ENCODE data around the gene SORCS2. TPM values are rescaled to one million over a fixed set of nuclear protein-coding genes. Genes with fewer than 3 reads are reported as not detected.

SORCS2 gene
- total RNA-seq, 4 donors from 2014 or later: 0.07 to 1.2 (median 0.11) TPM

- in situ Hi-C loops (cut with MboI; ENCODE audit: low sequenced_read_pairs in 4 of 4) (no loop called here), intact Hi-C loops (cut with DNase I; ENCODE audit: low total_unique reads) (no loop called here)
These were observed 500.3 kb downstream of the SORCS2 start for GRCh38 chr4:7692451-7693236.

GRCh38 chr4:7693237-7693608, 500.9 kb downstream of the SORCS2 start:
- Histone ChIP-seq H3K4me1 (no peaks in the 10 kb centered on the region), H3K4me3 (no peak overlapping the region), H3K27me3 (peaks cover 0 to 10% (median 8%) of the 10 kb centered on the region in 3 donors), H3K36me3 (no peaks in the 10 kb centered on the region), H3K9me3 (no peaks in the 10 kb centered on the region), H3K27ac (no peak overlapping the region)
- intact Hi-C loops (cut with DNase I; ENCODE audit: low total_unique reads) (no loop called here), in situ Hi-C loops (cut with MboI; ENCODE audit: low sequenced_read_pairs in 4 of 4) (no loop called here)
- TF ChIP-seq POLR2A (IDR thresholded peaks at IDR 0.05) (no peak), CTCF (IDR thresholded peaks at IDR 0.05 in 4 of 5, conservative IDR thresholded peaks at IDR 0.05 in 1 of 5) (no peak)
- ATAC-seq (no peak), DNase-seq (no peak)

More at GRCh38 chr4:7692451-7693236, 500.3 kb downstream of the SORCS2 start:
- H3K27me3 ChIP-seq: peaks cover 0 to 7% (median 5%) of the 10 kb centered on the region in 3 donors
- H3K4me3 ChIP-seq: no peak overlapping the region
- ATAC-seq: no peak
- no peaks in the 10 kb centered on the region for H3K36me3 ChIP-seq
- no peak for DNase-seq
- H3K27ac ChIP-seq: no peak overlapping the region
- no peaks in the 10 kb centered on the region for H3K9me3 ChIP-seq
- H3K4me1 ChIP-seq: no peaks in the 10 kb centered on the region
- TF ChIP-seq CTCF (IDR thresholded peaks at IDR 0.05 in 4 of 5, conservative IDR thresholded peaks at IDR 0.05 in 1 of 5): no peak
- TF ChIP-seq POLR2A (IDR thresholded peaks at IDR 0.05): no peak

- intact Hi-C loops (cut with DNase I; ENCODE audit: low total_unique reads): no loop called here
- DNase-seq (no peak), ATAC-seq (no peak)
- Histone ChIP-seq H3K4me1 (no peaks in the 10 kb centered on the region), H3K9me3 (no peaks in the 10 kb centered on the region), H3K4me3 (no peak overlapping the region), H3K36me3 (no peaks in the 10 kb centered on the region), H3K27me3 (peaks cover 0 to 13% (median 10%) of the 10 kb centered on the region in 3 donors), H3K27ac (no peak overlapping the region)
- TF ChIP-seq CTCF (IDR thresholded peaks at IDR 0.05 in 4 of 5, conservative IDR thresholded peaks at IDR 0.05 in 1 of 5) (no peak), POLR2A (IDR thresholded peaks at IDR 0.05) (no peak)
- in situ Hi-C loops (cut with MboI; ENCODE audit: low sequenced_read_pairs in 4 of 4): no loop called here
These were observed 501.4 kb downstream of the SORCS2 start for GRCh38 chr4:7693711-7694110.

GRCh38 chr4:7694324-7694723, 502.0 kb downstream of the SORCS2 start:
- no peak overlapping the region for H3K4me3 ChIP-seq
- no peaks in the 10 kb centered on the region for H3K36me3 ChIP-seq
- TF ChIP-seq CTCF (IDR thresholded peaks at IDR 0.05 in 4 of 5, conservative IDR thresholded peaks at IDR 0.05 in 1 of 5) (no peak), POLR2A (IDR thresholded peaks at IDR 0.05) (no peak)
- no peak for ATAC-seq
- in situ Hi-C loops (cut with MboI; ENCODE audit: low sequenced_read_pairs in 4 of 4): no loop called here
- H3K9me3 ChIP-seq: no peaks in the 10 kb centered on the region
- H3K27ac ChIP-seq: no peak overlapping the region
- H3K4me1 ChIP-seq: no peaks in the 10 kb centered on the region
- intact Hi-C loops (cut with DNase I; ENCODE audit: low total_unique reads): no loop called here
- peaks cover 0 to 13% (median 10%) of the 10 kb centered on the region in 3 donors for H3K27me3 ChIP-seq
- DNase-seq: no peak

Data from gastrocnemius medialis (tissue), 4 donors.